Ammon's horn (tissue), 1 donor: ENCODE measurements around the gene ZIC4.

Experiments used
- DNase-seq: peaks from one replicate; pipeline ENCODE4 v3.0.0-alpha.2; 2016; ENCODE audit warnings: low spot score

The ZIC4 gene

GRCh38 chr3:147418371-147418781, 12.0 kb upstream of the ZIC4 start:
- DNase-seq, result no peak

- DNase-seq, result no peak
Observed at GRCh38 chr3:147417551-147418295, 11.4 kb upstream of the ZIC4 start.

GRCh38 chr3:147416931-147417330, 10.6 kb upstream of the ZIC4 start:
- DNase-seq, result no peak

GRCh38 chr3:147415874-147416273, 9.5 kb upstream of the ZIC4 start:
- DNase-seq, result no peak

GRCh38 chr3:147415286-147415685, 8.9 kb upstream of the ZIC4 start:
- DNase-seq, result no peak

- no peak for DNase-seq
Observed at GRCh38 chr3:147414390-147415138, 8.2 kb upstream of the ZIC4 start.

GRCh38 chr3:147413686-147414389, 7.5 kb upstream of the ZIC4 start:
- DNase-seq, result no peak

- DNase-seq, result no peak
Observed at GRCh38 chr3:147412917-147413685, 6.8 kb upstream of the ZIC4 start.

- DNase-seq, result no peak
Observed at GRCh38 chr3:147412261-147412916, 6.0 kb upstream of the ZIC4 start.

- no peak for DNase-seq
Observed at GRCh38 chr3:147411815-147412241, 5.5 kb upstream of the ZIC4 start.

GRCh38 chr3:147411238-147411814, 5.0 kb upstream of the ZIC4 start:
- DNase-seq, result no peak

GRCh38 chr3:147410526-147411237, 4.3 kb upstream of the ZIC4 start:
- no peak for DNase-seq

GRCh38 chr3:147410116-147410525, 3.8 kb upstream of the ZIC4 start:
- DNase-seq, result no peak

GRCh38 chr3:147409143-147410115, 3.1 kb upstream of the ZIC4 start, which contains the start of gene ZIC1:
ZIC1 (plus strand) TSS chr3:147409365; CDS start chr3:147410113, 748 bp downstream.
- peak; percentile 86 for DNase-seq

- DNase-seq, result no peak
Observed at GRCh38 chr3:147408188-147409100, 2.1 kb upstream of the ZIC4 start.

GRCh38 chr3:147407498-147408187, 1.3 kb upstream of the ZIC4 start:
- DNase-seq, result no peak

GRCh38 chr3:147407114-147407497, 763 bp upstream of the ZIC4 start:
- DNase-seq, result no peak
